Thoracic aorta (tissue), 2 donors: ENCODE data around the gene HOXD13. TPM values are rescaled to one million over a fixed set of nuclear protein-coding genes. Genes with fewer than 3 reads are reported as not detected.
A peak's percentile ranks its signal among the peaks of the same experiment; 100 is the strongest.

Experiments used
- ATAC-seq: fragments of 150-250 bp; one replicate; pipeline ENCODE4 v1.8.0; 2017; ENCODE audit warnings: low read depth; ENCODE audit not compliant: insufficient number of reproducible peaks, low FRiP score
- DNase-seq: peaks from one replicate; pipeline ENCODE4 v3.0.0-alpha.2; 2020; ENCODE audit warnings: low spot score
- H3K27ac ChIP-seq, 2 donors: fragments of 200-600 bp; sonication (generic); 1 replicate in 1 of 2; 2 replicates in 1 of 2; pipeline ENCODE4 v1.5.1; 2016; ENCODE audit warnings: mild to moderate bottlenecking in 2 of 2, moderate library complexity in 2 of 2
- H3K27me3 ChIP-seq: fragments of 200-600 bp; sonication (generic); replicated peaks from 2 replicates; pipeline ENCODE4 v1.6.0; 2016; ENCODE audit warnings: mild to moderate bottlenecking; ENCODE audit not compliant: insufficient read depth
- H3K36me3 ChIP-seq: fragments of 200-600 bp; sonication (generic); one replicate; pipeline ENCODE4 v1.5.1; 2016
- H3K4me1 ChIP-seq, 2 donors: fragments of 200-600 bp; sonication (generic); 1 replicate in 1 of 2; 2 replicates in 1 of 2; pipeline versions ENCODE4 v1.5.1 to v1.6.0; 2016; ENCODE audit warnings: low read depth in 2 of 2, mild to moderate bottlenecking in 1 of 2; ENCODE audit not compliant: control insufficient read depth in 1 of 2
- H3K4me3 ChIP-seq: fragments of 200-600 bp; sonication (generic); 2 replicates; pipeline ENCODE4 v1.5.1; 2016; ENCODE audit warnings: mild to moderate bottlenecking
- H3K9me3 ChIP-seq: fragments of 200-600 bp; sonication (generic); 2 replicates; pipeline ENCODE4 v1.5.1; 2016
- total RNA-seq, 2 donors: library from RNA; depleted of rRNA; stranded (reverse); fragments of >200 nt; gene quantifications; one replicate each; pipeline versions ENCODE4 v1.1.0 to v1.2.3, GENCODE V29; 2016
- TF ChIP-seq, protein P1 (sequence below): fragments of 200-600 bp; sonication (generic); IDR thresholded peaks from one replicate; pipeline ENCODE4 v1.5.1; 2019; ENCODE audit warnings: antibody characterized with exemption

Gene HOXD13
- total RNA-seq, 2 donors from 2014 or later = not detected

DNA sequence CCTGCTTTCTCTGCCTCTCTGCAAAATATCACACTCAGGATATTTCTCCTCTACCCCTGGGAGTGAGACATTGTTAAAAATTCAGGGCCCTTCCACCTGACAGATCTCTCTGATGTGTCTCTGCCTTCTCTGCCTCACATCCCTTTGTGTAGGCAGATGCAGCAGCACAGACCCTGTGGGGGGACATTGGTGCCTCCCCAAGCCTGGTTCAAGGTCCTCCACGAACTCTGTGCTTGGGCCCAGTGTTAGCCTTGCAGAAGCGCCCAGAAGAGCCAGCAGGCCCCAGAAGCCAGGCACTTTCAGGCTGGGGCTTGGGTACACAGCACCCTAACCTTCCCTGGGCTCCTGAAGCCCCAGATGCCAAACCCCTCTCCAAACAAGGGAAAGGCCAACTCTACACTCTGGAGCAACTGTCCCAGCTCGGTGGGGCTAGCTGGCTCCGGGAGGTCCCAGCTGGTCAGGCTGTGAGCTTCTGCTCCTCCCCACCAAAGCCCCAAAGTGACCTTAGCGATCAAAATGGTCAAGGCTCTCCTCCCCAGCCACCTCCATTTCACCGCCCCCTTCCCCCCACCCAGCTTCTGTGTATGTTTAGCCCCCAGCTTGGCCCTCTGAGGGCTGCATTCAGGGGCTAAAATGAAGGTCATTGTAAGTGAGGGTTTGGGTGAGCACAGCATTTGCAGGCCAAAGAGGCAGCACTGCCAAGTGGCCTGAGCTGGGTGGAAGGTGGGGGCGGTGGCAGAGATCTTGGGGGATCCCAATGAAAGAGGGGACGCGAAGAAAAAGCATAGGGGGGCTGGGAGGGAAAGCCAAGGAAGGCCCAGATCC lies 32.6 kb downstream of the HOXD13 start:
- ATAC-seq (no peak), DNase-seq (no peak)
- Histone ChIP-seq H3K4me3 (no peak overlapping the region), H3K36me3 (no peaks in the 10 kb centered on the region), H3K4me1 (peaks cover 7 to 42% of the 10 kb centered on the region in 2 donors), H3K9me3 (no peaks in the 10 kb centered on the region), H3K27me3 (peaks cover 26% of the 10 kb centered on the region), H3K27ac (no peak overlapping the region)
- TF ChIP-seq, protein P1, sequence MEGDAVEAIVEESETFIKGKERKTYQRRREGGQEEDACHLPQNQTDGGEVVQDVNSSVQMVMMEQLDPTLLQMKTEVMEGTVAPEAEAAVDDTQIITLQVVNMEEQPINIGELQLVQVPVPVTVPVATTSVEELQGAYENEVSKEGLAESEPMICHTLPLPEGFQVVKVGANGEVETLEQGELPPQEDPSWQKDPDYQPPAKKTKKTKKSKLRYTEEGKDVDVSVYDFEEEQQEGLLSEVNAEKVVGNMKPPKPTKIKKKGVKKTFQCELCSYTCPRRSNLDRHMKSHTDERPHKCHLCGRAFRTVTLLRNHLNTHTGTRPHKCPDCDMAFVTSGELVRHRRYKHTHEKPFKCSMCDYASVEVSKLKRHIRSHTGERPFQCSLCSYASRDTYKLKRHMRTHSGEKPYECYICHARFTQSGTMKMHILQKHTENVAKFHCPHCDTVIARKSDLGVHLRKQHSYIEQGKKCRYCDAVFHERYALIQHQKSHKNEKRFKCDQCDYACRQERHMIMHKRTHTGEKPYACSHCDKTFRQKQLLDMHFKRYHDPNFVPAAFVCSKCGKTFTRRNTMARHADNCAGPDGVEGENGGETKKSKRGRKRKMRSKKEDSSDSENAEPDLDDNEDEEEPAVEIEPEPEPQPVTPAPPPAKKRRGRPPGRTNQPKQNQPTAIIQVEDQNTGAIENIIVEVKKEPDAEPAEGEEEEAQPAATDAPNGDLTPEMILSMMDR = no peak

DNA sequence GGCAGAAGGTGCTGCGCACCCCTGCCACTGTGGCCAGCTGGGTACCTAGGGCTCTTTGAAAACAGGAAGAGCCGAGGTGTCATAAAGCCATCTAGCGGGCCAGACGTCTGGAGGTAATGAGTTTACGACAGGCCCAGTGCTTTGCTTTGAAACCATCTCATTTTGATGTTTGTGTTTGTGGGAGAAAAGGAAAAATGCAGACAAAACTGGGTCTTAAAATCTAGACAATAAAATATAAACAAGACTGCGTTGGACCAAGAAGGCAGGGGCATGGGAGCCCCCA lies 33.2 kb downstream of the HOXD13 start:
- H3K27ac ChIP-seq = no peak overlapping the region
- TF ChIP-seq, protein P1 = no peak
- H3K36me3 ChIP-seq = no peaks in the 10 kb centered on the region
- H3K9me3 ChIP-seq = no peaks in the 10 kb centered on the region
- no peak for ATAC-seq
- H3K4me1 ChIP-seq = peaks cover 7 to 42% of the 10 kb centered on the region in 2 donors
- H3K4me3 ChIP-seq = no peak overlapping the region
- peaks cover 20% of the 10 kb centered on the region for H3K27me3 ChIP-seq
- no peak for DNase-seq

DNA sequence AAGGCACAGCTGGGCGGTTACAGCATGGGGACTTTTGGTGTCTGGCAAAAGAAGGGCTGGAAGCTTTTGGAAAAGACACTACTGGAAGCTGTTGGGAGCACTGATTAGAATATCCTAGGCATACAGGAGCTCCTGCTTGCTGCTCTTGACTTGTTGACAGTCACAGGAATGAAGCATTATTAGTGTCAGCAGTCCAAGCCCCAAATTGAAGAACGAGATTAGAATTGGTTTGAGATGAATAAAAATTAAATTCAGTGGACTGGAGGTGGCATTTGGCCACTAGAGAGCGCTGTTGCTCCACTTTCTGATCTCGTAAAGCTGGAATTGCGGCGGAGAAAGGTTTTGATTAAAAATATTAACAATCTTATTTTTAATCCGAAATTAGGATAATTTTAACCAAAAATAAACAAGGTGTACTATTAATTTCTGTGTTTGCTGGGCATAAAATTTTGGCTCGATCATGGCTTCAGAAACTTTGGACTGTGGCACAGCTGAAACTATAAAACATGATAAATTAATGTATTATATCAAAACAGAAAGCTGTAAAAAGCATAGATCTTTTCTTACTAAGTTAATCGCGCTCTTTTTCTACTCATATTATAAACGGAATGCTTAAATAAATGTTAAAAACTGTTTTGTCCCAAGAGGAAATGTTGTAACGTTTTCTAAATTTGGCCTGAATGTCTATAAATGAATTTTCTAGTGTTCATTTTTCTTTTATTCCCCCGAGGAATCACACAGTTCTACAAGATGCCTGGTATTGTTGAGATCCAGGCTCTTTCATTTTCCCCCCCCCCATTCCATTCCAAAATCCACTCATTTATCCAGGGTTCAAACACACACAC lies 34.6 kb downstream of the HOXD13 start:
- ATAC-seq = no peak
- TF ChIP-seq, protein P1 = peak; percentile 95
- H3K4me1 ChIP-seq = peaks cover 7 to 47% of the 10 kb centered on the region in 2 donors
- H3K27me3 ChIP-seq = peaks cover 6% of the 10 kb centered on the region
- no peaks in the 10 kb centered on the region for H3K36me3 ChIP-seq
- H3K9me3 ChIP-seq = no peaks in the 10 kb centered on the region
- H3K4me3 ChIP-seq = no peak overlapping the region
- no peak overlapping the region for H3K27ac ChIP-seq
- no peak for DNase-seq

DNA sequence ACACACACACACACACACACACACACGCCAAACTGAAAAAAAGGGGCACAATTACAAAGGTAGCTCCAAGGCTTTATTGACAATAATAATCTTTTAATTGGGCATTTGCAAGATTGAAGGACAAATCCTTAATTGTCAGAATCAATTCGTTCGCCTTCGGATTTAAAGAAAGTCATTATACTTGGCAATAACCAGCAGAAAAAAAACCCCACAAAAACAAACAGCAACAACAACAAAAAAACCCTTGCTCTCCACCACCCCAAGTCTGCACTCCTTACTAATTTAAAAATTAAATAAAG lies 35.2 kb downstream of the HOXD13 start:
- DNase-seq (no peak), ATAC-seq (no peak)
- Histone ChIP-seq H3K27me3 (peaks cover under 1% of the 10 kb centered on the region), H3K4me3 (no peak overlapping the region), H3K27ac (no peak overlapping the region), H3K36me3 (no peaks in the 10 kb centered on the region), H3K4me1 (peaks cover 7 to 41% of the 10 kb centered on the region in 2 donors), H3K9me3 (no peaks in the 10 kb centered on the region)
- TF ChIP-seq, protein P1 = no peak

DNA sequence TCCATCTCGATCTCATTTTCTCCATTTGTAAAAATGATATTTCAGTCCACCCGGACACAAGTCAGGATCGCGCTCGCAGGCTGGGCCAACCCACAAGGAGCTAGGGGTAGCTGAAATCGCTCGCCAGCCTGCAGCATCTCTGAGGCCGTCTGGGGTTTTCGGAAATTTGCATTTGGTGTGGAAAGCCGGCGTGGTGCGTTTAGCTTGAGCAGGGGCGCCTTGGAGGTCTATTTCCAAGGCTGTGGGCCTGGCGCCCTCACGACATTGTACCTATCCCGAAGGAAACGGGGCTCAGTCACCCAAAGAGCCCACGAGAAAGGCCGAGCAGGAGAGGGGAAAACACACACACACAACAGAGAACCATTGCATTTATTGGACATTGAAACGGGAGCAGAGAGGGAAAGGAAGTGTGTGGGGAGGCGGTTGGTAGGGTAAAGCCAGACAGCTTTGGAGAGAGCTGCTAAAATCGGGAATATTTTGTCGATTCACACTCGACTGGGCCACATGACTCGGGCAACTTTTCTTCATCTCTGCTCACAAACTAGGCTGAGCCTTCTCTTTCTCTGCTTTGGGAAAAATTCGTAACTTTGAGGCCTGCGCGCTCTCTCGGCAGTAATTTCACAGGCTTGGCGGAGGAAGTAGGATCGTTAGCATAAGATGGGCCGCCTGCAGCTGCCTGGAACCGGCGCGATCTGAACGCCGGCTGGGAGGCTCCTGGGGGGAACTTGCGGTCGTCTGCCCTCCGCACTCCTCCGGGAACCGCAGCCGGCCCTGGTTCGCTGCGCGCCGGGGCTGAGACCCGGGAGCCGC lies 35.9 kb downstream of the HOXD13 start:
- TF ChIP-seq, protein P1 = no peak
- DNase-seq = no peak
- H3K36me3 ChIP-seq = no peaks in the 10 kb centered on the region
- no peak for ATAC-seq
- peak overlapping the region; percentile 85 for H3K4me3 ChIP-seq
- H3K4me1 ChIP-seq = peaks cover 5 to 37% of the 10 kb centered on the region in 2 donors
- no peaks in the 10 kb centered on the region for H3K27me3 ChIP-seq
- no peaks in the 10 kb centered on the region for H3K9me3 ChIP-seq
- peak overlapping the region in 1 of 2 donors; percentile 91 for H3K27ac ChIP-seq
